NCI-H446 treated with DMSO at 0.1 percent for 48 hours (cell line): ENCODE results near the gene GEMIN5.
"Not testable (repeated sequence)": the region's sequence is repeated elsewhere in the genome, so short reads cannot be mapped to it uniquely, and the experiment has no call there.

ENCODE experiments used
- DNase-seq: peaks from one replicate; lab custom pipeline; 2025; lab: John Stamatoyannopoulos, UW

Gene GEMIN5

GRCh38 chr5:154937718-154938466 lies at the start of gene GEMIN5:
Gene GEMIN5, minus strand, starts transcription at chr5:154938211. Its CDS starts 78 bp downstream, at chr5:154938133.
- DNase-seq, result peak; percentile 50

GRCh38 chr5:154986151-154986550 lies 48.1 kb upstream of the GEMIN5 start:
- DNase-seq, result no peak

GRCh38 chr5:154984946-154985516 lies 47.0 kb upstream of the GEMIN5 start:
- peak; percentile 45 for DNase-seq

GRCh38 chr5:154978294-154978693 lies 40.3 kb upstream of the GEMIN5 start:
- DNase-seq, result not testable (repeated sequence)

- DNase-seq, result no peak
Measured at GRCh38 chr5:154977409-154977808, 39.4 kb upstream of the GEMIN5 start.

- DNase-seq, result not testable (repeated sequence)
Measured at GRCh38 chr5:154976082-154976481, 38.1 kb upstream of the GEMIN5 start.

- DNase-seq, result no peak
Measured at GRCh38 chr5:154972476-154973080, 34.6 kb upstream of the GEMIN5 start.

GRCh38 chr5:154971501-154971900 lies 33.5 kb upstream of the GEMIN5 start:
- DNase-seq, result no peak

- DNase-seq, result no peak
Measured at GRCh38 chr5:154970759-154971158, 32.7 kb upstream of the GEMIN5 start.

- DNase-seq, result no peak
Measured at GRCh38 chr5:154968953-154969352, 30.9 kb upstream of the GEMIN5 start.

GRCh38 chr5:154967421-154968024 lies 29.5 kb upstream of the GEMIN5 start:
- DNase-seq, result no peak

GRCh38 chr5:154966874-154967273 lies 28.9 kb upstream of the GEMIN5 start:
- no peak for DNase-seq

GRCh38 chr5:154966081-154966841 lies 28.2 kb upstream of the GEMIN5 start:
- DNase-seq, result no peak

GRCh38 chr5:154962494-154962893 lies 24.5 kb upstream of the GEMIN5 start:
- DNase-seq, result no peak

- DNase-seq, result no peak
Measured at GRCh38 chr5:154956712-154957111, 18.7 kb upstream of the GEMIN5 start.

GRCh38 chr5:154949781-154950180 lies 11.8 kb upstream of the GEMIN5 start:
- DNase-seq, result no peak

- DNase-seq, result no peak
Measured at GRCh38 chr5:154948313-154948712, 10.3 kb upstream of the GEMIN5 start.

- no peak for DNase-seq
Measured at GRCh38 chr5:154947778-154948177, 9.8 kb upstream of the GEMIN5 start.

- DNase-seq, result no peak
Measured at GRCh38 chr5:154945695-154946301, 7.8 kb upstream of the GEMIN5 start.

- DNase-seq, result no peak
Measured at GRCh38 chr5:154944716-154945115, 6.7 kb upstream of the GEMIN5 start.

GRCh38 chr5:154943527-154943926 lies 5.5 kb upstream of the GEMIN5 start:
- DNase-seq, result no peak
